K562 (cell line): ENCODE data around the gene AKT1S1. TPM values are rescaled to one million over a fixed set of nuclear protein-coding genes. Genes with fewer than 3 reads are reported as not detected.

Source experiments
- CCNT2 ChIP-seq: IDR thresholded peaks from 2 replicates; pipeline ENCODE4 v1.6.1; 2011; ENCODE audit warnings: borderline replicate concordance, low read depth, mild to moderate bottlenecking, moderate library complexity, mixed read lengths, low read length; ENCODE audit not compliant: insufficient read length; ENCODE audit errors: extremely low read depth
- HDGF ChIP-seq: fragments of 450-650 bp; IDR thresholded peaks from 2 replicates; pipeline ENCODE4 v1.6.1; 2016
- SRF ChIP-seq, 2 experiments: fragments of 250-450, 450-650 bp in 1 of 2; sonication (Bioruptor Pico) in 1 of 2; sonication (generic) in 1 of 2; formaldehyde crosslinking; IDR thresholded peaks; 2 replicates each; pipeline versions ENCODE4 v1.5.0 to v1.5.1; 2020 to 2022; ENCODE audit warnings: mild to moderate bottlenecking in 1 of 2, missing genetic modification reagents in 1 of 2
- polyA plus RNA-seq, 8 experiments: library from polyadenylated mRNA; depleted of rRNA in 4 of 8; stranded (reverse) in 5 of 8; unstranded in 3 of 8; fragments of >200 nt; fragmentation: Nextera tagmentation in 2 of 8; fragmentation: Illumina TruSeq in 1 of 8; extraction: Ambion mirVana in 2 of 8; extraction: Trizol in 1 of 8; gene quantifications; 2 replicates each; pipeline versions ENCODE4 v1.2.1 to v1.2.3, GENCODE V29; 2011 to 2014; ENCODE audit warnings: inconsistent platforms in 1 of 8, missing spikeins in 1 of 8
- total RNA-seq, 7 experiments: library from RNA; depleted of rRNA in 6 of 7; stranded (reverse); fragments of >200 nt in 6 of 7; fragmentation: Illumina TruSeq in 2 of 7; extraction: Trizol in 2 of 7; gene quantifications; 2 replicates each; pipeline versions ENCODE4 v1.2.1 to v1.2.3, GENCODE V29; 2011 to 2021; ENCODE audit warnings: low replicate concordance in 1 of 7
- TF ChIP-seq, protein P1 (sequence below): IDR thresholded peaks from 2 replicates; pipeline ENCODE4 v1.6.1; 2012; ENCODE audit warnings: low read depth, low read length, improper control_type of control experiment, borderline replicate concordance
- TF ChIP-seq, protein P2 (sequence below): fragments of 450-650 bp; formaldehyde crosslinking; IDR thresholded peaks from 2 replicates; pipeline ENCODE4 v1.4.0; 2022; ENCODE audit warnings: missing genetic modification characterization
- TF ChIP-seq, protein P3 (sequence below): sonication (generic); formaldehyde crosslinking; IDR thresholded peaks from 2 replicates; pipeline ENCODE4 v1.8.0; 2022; ENCODE audit warnings: mild to moderate bottlenecking, missing genetic modification reagents
- TF ChIP-seq, protein P4 (sequence below): fragments of 450-650 bp; IDR thresholded peaks from 2 replicates; pipeline ENCODE4 v1.6.1; 2017; ENCODE audit warnings: mild to moderate bottlenecking, moderate library complexity
- TF ChIP-seq, protein P5 (sequence below), 2 experiments: fragments of 450-650 bp; formaldehyde crosslinking in 1 of 2; IDR thresholded peaks; 2 replicates each; pipeline versions ENCODE4 v1.4.0 to v1.6.1; 2014 to 2020; ENCODE audit warnings: mild to moderate bottlenecking in 2 of 2, borderline replicate concordance in 1 of 2, low read depth in 1 of 2
- TF ChIP-seq, protein P6 (sequence below): sonication (generic); formaldehyde crosslinking; IDR thresholded peaks from 2 replicates; pipeline ENCODE4 v1.8.1; 2022; ENCODE audit warnings: missing genetic modification reagents

The AKT1S1 gene
- total and polyA plus RNA-seq, 9 of the 15 experiments (the other 6 are each of a cell fraction or from before 2014, with no cell fraction given), result 1.2 to 50.3 (median 17.1) TPM

DNA sequence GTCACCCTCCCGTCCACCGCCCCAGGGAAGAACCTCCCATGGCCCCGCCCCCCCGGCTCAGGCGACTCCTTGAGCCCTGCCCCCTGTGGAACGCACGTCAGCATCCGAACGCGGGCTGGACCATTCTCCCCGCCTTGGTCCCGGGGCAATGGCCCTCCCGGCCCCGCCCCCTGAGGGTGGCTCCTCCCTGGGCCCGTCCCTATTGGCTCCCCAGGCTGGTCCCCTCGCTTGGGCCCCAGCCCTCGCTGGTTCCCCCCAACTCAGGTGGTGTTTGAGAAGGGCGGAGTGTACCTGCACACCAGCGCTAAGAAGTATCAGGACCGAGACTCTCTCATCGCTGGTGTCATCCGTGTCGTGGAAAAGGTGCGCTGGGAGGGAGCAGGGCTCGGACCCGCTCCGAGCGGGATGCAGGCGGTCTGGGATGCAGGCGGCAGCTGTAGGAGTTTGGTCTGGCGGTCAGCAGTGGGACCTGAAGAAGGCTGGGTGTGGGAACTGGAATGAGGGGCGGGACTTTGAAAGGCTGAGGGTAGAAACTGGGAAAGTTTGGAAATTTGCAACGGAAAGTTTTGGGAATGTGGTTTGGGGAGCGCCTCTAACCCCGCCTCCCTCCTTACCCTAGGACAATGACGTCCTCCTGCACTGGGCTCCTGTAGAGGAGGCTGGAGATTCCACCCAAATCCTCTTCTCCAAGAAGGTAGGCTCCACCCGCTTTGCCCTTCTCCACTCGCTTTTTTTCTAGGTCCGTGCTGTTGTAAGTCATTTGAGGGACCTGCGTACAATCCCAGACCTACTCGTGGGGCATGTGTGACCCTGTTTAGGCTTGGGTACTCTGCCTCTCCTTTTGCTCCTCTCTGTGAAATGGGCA is 956 bp upstream of the AKT1S1 start (continued):
- TF ChIP-seq, protein P1, sequence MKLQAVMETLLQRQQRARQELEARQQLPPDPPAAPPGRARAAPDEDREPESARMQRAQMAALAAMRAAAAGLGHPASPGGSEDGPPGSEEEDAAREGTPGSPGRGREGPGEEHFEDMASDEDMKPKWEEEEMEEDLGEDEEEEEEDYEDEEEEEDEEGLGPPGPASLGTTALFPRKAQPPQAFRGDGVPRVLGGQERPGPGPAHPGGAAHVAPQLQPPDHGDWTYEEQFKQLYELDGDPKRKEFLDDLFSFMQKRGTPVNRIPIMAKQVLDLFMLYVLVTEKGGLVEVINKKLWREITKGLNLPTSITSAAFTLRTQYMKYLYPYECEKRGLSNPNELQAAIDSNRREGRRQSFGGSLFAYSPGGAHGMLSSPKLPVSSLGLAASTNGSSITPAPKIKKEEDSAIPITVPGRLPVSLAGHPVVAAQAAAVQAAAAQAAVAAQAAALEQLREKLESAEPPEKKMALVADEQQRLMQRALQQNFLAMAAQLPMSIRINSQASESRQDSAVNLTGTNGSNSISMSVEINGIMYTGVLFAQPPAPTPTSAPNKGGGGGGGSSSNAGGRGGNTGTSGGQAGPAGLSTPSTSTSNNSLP, result no peak
- TF ChIP-seq, protein P2, sequence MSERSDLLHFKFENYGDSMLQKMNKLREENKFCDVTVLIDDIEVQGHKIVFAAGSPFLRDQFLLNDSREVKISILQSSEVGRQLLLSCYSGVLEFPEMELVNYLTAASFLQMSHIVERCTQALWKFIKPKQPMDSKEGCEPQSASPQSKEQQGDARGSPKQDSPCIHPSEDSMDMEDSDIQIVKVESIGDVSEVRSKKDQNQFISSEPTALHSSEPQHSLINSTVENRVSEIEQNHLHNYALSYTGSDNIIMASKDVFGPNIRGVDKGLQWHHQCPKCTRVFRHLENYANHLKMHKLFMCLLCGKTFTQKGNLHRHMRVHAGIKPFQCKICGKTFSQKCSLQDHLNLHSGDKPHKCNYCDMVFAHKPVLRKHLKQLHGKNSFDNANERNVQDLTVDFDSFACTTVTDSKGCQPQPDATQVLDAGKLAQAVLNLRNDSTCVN, result 0 out of 2 replicates have a peak, but pooled peaks have one; percentile 27
- TF ChIP-seq, protein P3, sequence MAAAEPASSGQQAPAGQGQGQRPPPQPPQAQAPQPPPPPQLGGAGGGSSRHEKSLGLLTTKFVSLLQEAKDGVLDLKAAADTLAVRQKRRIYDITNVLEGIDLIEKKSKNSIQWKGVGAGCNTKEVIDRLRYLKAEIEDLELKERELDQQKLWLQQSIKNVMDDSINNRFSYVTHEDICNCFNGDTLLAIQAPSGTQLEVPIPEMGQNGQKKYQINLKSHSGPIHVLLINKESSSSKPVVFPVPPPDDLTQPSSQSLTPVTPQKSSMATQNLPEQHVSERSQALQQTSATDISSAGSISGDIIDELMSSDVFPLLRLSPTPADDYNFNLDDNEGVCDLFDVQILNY (CRISPR knock-in tag), result no peak
- TF ChIP-seq SRF (CRISPR knock-in tag; IDR thresholded peaks at IDR 0.05) (peak in 1 of 2 experiments; percentile 46; a peak in 2 of 4 replicates), HDGF (0 out of 2 replicates have a peak, but pooled peaks have one; percentile 53), CCNT2 (peak; percentile 48)
- TF ChIP-seq, protein P4, sequence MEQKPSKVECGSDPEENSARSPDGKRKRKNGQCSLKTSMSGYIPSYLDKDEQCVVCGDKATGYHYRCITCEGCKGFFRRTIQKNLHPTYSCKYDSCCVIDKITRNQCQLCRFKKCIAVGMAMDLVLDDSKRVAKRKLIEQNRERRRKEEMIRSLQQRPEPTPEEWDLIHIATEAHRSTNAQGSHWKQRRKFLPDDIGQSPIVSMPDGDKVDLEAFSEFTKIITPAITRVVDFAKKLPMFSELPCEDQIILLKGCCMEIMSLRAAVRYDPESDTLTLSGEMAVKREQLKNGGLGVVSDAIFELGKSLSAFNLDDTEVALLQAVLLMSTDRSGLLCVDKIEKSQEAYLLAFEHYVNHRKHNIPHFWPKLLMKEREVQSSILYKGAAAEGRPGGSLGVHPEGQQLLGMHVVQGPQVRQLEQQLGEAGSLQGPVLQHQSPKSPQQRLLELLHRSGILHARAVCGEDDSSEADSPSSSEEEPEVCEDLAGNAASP, result no peak
- TF ChIP-seq, protein P5, sequence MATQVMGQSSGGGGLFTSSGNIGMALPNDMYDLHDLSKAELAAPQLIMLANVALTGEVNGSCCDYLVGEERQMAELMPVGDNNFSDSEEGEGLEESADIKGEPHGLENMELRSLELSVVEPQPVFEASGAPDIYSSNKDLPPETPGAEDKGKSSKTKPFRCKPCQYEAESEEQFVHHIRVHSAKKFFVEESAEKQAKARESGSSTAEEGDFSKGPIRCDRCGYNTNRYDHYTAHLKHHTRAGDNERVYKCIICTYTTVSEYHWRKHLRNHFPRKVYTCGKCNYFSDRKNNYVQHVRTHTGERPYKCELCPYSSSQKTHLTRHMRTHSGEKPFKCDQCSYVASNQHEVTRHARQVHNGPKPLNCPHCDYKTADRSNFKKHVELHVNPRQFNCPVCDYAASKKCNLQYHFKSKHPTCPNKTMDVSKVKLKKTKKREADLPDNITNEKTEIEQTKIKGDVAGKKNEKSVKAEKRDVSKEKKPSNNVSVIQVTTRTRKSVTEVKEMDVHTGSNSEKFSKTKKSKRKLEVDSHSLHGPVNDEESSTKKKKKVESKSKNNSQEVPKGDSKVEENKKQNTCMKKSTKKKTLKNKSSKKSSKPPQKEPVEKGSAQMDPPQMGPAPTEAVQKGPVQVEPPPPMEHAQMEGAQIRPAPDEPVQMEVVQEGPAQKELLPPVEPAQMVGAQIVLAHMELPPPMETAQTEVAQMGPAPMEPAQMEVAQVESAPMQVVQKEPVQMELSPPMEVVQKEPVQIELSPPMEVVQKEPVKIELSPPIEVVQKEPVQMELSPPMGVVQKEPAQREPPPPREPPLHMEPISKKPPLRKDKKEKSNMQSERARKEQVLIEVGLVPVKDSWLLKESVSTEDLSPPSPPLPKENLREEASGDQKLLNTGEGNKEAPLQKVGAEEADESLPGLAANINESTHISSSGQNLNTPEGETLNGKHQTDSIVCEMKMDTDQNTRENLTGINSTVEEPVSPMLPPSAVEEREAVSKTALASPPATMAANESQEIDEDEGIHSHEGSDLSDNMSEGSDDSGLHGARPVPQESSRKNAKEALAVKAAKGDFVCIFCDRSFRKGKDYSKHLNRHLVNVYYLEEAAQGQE (IDR thresholded peaks at IDR 0.05; ENCODE audit: borderline replicate concordance), result no peak
- TF ChIP-seq, protein P5 (CRISPR knock-in tag; IDR thresholded peaks at IDR 0.05; ENCODE audit: low read depth), result peak; percentile 11; the same call in 1 of the 2 replicates
- TF ChIP-seq, protein P6, sequence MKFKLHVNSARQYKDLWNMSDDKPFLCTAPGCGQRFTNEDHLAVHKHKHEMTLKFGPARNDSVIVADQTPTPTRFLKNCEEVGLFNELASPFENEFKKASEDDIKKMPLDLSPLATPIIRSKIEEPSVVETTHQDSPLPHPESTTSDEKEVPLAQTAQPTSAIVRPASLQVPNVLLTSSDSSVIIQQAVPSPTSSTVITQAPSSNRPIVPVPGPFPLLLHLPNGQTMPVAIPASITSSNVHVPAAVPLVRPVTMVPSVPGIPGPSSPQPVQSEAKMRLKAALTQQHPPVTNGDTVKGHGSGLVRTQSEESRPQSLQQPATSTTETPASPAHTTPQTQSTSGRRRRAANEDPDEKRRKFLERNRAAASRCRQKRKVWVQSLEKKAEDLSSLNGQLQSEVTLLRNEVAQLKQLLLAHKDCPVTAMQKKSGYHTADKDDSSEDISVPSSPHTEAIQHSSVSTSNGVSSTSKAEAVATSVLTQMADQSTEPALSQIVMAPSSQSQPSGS (CRISPR knock-in tag), result no peak
